ENCODE measurements around the gene GALNT18.

The GALNT18 gene

DNA sequence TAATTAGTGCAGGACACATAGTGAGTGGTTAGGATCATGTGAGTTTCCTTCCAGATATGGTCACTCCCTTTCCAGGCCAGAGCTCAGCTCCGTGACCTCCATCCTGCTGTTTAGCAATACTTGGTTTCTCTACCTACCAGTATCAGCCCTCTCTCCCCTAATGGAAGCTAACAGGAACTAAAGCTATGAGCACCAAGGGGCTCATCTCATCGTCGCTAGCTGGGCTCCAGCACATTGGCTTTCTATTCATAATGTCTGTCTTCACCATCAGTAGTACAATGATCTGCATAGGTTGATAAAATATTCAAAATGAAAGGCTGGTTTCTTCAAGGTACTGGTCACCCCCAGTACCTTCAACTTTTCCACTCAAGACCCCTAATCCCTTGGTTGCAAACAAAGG lies 2.4 kb upstream of the GALNT18 start:
- no peak for DNase-seq (ENCODE audit: low read depth in 3 of 3)

DNA sequence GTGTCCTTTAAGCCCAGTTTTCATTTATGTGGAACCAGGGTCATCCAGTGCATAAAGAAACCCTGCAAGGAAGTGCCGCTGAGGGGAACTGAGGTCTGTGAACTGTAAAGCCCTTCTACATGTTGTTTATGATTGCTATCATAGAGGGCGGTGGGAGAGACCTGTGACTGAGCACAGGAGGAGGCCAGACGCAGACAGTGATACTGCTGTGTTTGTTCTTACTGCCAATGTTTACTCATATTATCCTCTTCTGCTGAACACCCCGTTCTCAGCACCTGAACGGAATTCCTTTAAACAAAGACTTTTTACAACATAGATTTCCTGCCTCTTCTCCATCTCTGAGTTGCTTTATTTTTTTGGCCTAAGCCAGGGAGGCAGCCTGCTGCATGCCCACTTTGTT lies 967 bp upstream of the GALNT18 start:
- no peak for DNase-seq (ENCODE audit: low read depth in 3 of 3)

DNA sequence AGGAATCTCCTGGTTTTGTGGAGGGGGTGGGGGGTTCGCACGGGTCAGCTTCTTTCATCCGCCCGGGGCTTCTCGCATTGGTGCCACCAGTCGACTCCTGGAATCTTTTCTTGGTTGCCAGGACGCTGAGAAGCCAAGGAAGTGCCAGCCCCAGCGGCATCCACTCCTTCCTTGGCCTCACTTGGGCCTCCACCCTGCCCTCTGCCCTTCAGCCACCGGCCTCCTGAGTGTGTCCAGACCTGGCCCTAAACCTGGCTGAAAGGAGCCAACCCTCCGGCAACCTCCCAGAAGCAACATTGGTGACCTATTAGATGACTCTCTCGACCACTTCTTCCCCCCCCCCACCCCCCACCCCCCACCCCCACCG lies 518 bp upstream of the GALNT18 start:
- no peak for DNase-seq (ENCODE audit: low read depth in 3 of 3)

DNA sequence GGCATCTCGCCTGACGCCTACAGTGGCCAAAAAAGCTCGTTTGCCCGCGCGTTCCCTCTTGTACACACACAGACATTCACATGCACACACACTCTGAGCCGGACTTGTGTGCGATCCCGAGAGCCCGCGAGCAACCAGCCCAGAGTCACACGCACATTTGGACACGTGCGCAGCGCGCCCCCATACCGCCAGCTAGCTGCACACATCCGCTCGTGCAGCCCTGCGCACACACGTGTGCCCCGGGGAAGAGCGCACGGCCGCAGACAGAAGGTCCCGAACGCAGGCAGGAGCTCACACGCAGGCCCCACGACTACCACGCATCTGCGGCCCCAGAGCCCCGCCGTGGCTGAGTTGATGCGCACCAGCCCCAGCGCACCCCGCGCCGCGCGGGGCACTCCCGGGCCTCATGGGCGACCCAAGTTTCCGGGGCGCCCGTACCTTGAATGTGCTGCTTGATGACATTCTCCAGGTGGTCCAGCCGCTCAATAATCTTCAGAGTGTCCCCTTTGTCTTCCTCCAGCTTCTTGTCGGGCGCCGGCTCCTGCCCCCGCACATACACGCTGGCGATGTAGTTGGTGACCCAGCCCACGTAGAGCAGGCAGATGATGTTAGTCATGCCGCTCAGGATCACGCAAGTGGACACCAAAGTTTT lies 758 bp downstream of the GALNT18 start:
- DNase-seq (ENCODE audit: low read depth in 3 of 3): no peak

DNA sequence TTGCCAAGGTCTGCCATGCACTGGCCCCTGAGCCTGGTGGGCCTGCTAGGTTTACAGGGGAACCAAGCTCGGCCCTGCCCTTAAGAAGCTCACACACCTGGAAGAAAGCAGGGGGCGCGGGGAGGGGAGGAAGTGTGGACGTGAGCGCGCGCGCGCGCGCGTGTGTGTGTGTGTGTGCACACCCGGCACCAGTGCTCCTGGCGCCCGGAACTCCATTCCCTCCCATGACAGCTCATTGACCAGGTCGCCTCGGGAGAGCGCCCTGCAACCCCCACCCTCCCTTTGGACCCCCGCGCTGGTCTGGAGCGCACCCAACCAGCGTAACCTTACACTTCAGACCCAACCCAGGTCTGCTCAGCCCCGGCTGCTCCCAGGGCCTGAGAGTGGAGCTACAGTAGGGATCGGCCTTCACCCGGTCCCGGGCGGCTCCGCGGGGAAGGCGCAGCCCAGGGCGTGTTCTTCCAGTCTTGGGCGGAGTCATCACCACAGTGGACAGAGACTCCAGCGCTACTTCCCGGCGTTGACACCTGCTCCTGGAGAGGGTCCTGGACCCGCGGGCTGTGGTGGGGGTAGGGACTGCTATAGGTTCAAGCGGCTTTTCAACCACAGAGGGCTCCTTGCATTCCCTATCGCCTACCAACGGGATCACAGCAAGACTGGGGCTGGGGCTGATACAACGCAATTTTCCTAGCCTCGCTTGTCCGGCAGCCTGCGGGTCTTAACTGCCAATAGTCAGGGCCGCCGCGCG lies 1.5 kb downstream of the GALNT18 start:
- peak in 1 of 3 experiments; percentile 1 for DNase-seq (ENCODE audit: low read depth in 3 of 3)

DNA sequence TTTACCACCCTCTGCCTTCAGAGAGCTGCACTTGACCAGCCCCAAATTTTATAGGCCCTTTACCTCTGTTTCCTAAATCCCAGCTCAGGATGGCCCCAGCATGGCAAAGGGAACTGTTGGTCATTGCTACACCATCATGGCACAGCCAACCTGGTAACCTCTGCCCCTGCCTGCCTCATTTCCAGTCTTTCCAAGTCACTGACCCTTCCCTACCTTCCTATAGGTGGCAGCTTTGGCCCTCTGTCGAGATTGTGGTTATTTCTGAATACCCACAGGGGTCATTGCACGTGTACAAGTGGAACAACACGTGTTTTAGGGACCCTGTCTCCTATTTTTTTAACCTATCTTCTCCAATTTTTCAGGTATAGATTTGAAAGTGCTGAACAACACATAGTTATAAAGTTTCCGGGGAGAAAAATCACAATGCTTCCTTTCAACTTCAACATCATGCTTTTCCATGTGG lies 2.8 kb downstream of the GALNT18 start:
- no peak for DNase-seq (ENCODE audit: low read depth in 3 of 3)

DNA sequence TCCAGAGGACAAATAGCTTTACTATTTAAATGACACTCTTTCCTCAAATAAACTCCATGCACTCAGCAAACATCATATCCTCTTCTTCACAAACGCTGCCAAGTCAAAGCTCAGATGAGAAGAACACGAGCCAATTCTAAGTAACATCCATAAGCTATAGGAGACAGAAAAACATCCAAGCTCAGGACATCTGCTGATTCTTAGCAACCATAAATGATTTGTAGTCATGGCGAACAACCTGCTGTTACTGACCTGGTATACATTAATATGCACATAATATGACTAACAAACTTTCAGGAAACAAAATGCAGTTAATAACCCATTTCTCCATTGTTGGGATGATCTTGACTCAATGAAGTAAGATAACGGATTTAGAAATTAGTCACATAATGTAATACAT lies 6.7 kb downstream of the GALNT18 start:
- DNase-seq (ENCODE audit: low read depth in 3 of 3): no peak

DNA sequence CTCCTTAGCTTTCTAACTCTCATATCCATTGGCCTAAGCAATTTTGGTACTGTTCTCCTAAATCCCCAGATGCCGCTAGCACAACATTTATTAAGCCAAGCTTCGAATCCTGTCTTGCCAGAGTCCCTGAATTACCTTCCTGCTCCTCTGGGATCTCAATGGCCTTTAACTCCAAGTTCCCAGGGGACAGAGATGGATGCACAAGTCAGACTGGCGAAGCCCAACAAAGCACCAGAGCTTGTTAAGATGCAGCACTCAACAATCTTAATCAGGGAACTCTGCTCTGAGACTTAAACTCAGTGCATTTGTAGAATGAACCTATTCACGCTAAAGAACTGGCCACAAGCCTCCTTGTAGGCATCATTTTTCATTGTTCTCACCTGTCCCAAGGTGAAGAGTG lies 9.4 kb downstream of the GALNT18 start:
- DNase-seq (ENCODE audit: low read depth in 3 of 3): no peak

DNA sequence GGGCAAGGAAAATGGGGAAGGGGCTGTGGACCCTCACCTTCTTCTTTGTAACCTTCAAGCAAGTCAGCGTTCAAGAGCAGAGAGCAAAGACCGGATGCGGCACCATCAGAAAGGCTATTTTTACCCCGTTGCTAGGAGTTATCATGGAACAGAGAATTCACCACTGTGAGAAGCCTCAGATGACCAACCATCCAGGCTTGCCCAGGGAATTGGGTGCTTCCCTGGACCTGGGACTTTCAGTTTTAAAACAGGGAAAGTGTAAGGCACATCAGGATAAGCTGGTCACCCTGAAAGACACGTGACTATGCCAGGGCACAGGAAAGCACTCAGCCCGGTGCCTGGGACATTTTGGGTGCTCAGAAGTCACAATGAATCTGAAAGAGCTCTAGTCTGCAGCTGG lies 10.4 kb downstream of the GALNT18 start:
- no peak for DNase-seq (ENCODE audit: low read depth in 3 of 3)

DNA sequence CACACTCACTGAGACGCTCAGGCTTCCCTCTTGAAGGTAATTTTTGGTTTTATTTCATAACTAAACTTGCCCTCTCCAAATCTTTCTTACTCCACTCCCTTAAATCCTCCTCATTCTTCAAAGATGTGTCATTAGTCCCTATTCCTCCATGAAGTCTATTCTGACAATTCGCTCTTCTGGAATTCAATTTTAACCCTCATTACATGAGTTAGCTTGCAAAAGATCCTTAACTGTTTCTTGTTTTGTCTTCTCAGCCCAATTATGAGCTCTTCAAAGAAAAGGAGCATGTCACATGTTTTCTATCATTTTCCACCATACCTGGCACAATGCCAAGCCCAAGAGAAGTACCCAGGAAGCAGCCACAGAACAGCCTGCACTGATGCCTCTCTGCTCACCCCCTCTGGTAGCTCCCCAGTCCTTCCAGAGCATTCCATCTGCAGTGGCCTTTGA lies 13.0 kb downstream of the GALNT18 start:
- DNase-seq (ENCODE audit: low read depth in 3 of 3): no peak

DNA sequence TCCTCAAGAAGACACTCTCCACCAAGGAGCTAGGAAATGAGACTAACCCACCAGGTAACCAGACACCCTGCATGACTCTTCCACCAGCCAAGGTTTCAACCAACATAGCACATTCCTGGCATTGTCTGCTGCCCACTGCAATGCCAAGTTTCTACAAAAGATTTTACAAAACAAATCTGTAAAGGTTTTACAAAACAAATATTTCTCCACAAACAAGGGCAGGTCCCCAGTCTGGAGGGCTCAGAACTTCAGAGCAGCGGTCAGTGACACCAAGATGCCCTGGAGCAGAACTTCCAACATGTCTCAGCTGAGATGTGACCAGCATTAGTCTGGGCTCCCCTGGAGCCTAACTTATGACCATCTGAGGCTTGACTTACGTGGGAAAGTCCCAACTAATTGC lies 14.0 kb downstream of the GALNT18 start:
- DNase-seq (ENCODE audit: low read depth in 3 of 3): no peak

DNA sequence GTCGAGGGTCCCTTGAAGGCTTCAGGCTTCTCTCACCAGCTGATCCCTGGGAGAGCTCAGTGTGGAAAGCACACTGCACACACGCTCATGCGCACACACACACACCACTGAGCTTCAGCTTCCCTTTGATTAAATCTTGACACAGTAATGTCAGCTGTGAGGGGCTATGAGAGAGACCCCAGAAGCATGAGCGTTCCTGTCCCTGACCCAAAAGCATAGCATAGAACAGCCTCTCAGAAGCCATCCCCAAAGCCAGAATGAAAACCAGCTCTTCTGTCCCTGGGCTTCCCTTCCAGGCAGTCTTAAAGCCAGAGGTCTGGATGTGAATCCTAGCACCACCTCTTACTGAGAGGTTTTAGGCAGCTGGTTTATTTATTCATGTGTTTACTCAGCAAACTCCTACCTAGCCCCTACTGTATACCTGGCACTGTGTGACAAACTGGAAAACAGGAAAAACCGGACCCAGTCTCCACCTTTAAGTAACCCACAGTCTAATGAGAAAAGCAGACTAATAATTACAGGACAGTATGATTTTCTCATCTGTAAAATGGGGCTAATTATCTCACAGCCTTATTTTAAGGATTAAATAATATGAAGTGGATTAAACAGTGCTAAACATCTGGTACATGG lies 15.9 kb downstream of the GALNT18 start:
- DNase-seq (ENCODE audit: low read depth in 3 of 3): no peak

DNA sequence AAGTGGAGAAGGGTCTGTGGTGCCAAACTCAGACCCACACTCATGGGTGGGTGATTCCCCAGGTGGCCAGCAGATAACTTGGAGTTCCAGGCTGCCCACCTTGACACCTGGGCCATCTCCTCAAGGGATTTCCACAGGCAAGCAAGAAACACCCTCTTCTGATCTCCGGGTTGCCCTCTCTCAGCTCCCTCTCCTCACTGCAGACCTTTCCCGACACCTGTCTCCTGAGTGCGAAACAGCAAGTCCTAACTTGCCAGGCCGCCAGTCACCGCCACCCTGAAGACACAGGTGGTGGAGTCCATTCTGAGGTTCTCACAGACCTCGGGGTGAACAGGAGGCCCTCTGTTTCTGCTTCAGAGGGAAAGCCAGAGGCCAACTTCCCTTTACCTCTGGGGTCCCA lies 16.6 kb downstream of the GALNT18 start:
- DNase-seq (ENCODE audit: low read depth in 3 of 3): no peak

DNA sequence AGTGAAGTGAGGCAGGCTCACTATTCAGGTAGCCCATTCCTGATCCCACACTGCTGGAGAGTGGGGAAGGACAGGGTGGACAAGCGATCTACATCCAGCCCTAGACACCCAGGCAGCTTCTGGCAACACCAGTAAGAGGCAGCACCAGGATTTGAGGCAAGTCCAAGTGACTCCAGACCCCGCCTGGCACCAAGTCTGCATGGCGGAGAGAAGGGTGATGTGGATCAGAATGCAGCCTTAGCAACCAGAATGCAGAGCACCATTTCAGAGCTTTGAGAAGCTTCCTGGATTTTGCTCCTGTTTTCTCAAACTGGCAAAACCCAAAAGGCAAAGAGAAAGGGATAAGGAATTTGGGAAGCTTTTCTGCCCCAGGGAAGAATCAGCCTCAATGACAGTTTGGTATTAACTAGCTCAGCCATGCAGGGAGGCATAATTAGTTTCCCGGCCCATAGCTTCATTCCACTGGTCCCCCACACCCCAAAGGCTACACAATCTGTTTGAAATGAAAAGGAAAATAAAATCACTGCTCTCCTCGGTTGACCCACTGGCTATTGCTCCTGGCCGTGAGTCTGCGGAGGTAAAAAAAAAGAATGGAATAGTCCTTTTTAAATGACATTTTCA lies 17.3 kb downstream of the GALNT18 start:
- no peak for DNase-seq (ENCODE audit: low read depth in 3 of 3)

DNA sequence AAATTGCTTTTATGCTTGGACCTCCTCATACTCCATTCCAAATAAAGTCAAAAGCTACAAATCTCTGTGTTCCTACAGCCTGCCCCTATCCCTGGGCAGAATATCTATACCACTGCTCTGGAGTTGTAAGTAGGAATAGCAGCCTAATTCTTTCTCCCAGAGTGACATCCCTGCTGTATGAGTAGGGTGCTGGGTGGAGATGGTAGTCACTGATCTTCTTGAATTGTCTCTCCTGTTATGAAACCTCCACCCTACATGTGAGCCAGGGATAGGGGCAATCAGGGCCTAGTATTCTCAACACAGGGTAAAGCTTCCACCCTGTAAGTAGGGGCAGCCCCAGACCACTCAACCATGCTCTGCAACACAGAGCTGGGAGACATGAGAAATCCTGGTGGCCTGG lies 19.8 kb downstream of the GALNT18 start:
- no peak for DNase-seq (ENCODE audit: low read depth in 3 of 3)

DNA sequence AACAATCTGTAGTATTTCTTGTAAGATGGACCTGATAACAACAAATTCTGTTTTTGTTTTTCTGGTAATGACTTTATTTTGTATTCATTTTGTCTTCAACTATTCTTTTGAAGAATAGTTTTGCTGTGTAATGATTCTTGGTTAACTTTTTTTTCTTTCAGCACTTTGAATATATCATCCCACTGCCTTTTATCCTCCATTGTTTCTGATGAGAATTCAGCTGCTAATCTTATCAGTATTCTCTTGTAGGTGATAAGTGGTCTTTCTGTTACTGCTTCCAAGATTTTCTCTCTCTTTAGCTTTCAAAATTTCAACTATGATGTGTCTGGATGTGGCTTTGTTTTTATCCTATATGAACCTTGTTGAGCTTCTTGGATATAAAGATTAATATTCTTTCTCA lies 21.5 kb downstream of the GALNT18 start:
- no peak for DNase-seq (ENCODE audit: low read depth in 3 of 3)

DNA sequence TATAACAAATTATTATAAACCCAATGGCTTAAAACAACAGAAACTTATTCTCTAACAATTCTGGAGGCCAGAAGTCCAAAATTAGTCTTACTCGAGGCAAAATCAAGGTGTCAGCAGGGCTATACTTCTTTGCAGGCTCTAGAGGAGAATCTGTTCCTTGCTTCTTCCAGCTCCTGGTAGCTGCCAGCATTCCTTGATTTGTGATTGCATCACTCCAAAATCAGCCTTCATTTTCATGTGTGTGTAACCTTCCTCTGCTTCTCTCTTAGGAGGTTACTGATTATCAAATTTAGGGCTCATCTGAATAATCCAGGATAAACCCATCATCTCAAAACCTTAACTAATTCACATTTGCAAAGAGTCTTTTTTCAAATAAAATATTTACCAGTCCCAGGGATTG lies 23.6 kb downstream of the GALNT18 start:
- no peak for DNase-seq (ENCODE audit: low read depth in 3 of 3)

DNA sequence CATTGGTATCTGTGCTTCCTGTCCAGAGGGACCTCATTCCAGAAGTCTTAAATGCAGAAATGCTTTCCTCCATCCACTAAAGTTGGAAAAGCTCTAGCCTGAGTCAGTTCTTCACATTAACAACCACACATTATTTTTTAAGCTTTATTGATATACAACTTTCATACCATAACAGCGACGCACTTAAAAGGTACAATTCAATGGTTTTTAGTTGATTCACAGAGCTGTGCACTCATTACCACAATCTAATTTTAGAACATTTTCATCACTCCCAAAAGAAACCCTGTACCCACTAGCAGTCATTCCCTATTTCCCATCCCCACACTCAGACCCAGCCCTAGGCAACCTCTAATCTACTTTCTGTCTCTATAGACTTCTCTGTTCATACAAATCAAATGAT lies 27.6 kb downstream of the GALNT18 start:
- no peak for DNase-seq (ENCODE audit: low read depth in 3 of 3)

DNA sequence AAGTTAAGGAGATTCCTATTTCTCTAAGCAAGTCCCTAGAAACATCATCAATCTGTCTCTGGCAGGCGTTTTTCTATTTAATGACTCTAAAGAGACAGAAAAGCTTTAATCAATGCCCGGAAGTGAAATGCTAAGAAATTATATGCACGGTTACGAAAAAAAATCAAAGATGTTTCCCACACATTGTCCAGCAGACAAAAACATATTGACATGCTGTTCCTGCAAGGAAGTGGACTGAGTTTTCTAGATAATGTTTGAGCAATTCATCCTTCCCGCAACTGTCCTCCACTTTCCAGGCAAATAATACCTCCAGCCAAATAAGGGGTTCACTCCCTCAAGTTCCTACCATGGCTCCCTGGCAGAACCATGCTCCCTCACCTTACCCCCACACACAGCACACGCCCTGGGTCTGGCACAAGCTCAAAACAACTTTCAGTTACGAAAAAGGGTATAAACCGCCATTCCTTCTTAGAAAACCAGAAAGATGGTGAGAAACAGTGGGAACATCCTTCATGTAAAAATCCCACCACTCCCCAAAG lies 29.6 kb downstream of the GALNT18 start:
- DNase-seq (ENCODE audit: low read depth in 3 of 3): no peak

DNA sequence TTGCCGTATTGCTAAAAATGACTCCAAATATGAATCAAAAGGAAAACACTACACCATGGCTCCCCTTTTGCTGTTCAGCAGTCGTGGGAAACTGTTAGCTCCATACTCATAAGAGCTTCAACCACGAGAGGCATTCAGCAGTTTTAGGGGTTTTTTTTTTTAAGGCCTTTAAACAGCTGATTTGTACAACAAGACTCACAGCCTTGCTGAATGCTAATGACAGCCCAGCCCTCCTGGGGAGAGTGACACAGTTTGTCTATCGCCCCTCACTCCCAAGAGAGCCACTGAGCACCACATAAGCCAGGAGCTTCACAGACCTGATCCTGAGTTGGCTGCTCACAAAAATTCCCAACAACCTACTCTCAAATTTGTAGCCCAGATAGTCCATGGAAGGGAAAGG lies 32.4 kb downstream of the GALNT18 start:
- no peak for DNase-seq (ENCODE audit: low read depth in 3 of 3)

DNA sequence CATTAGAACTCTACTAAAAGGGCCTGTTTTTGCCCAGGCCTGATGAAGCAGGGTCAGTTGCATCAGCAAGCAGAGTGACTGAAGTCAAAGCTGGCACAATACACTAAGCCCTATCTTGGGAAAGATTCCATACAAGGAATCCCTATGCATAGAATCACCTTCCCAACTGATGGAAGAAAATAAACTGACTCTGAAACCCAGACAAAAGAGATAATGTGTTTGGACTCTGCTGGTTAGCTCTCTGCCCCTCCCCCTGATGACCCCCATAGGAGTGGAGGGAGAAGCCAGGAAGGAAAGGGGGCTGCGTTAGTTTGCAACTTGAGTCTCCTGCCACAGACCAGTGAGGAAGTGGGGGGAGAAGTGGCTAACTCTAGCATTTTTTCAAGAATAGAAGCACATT lies 32.9 kb downstream of the GALNT18 start:
- DNase-seq (ENCODE audit: low read depth in 3 of 3): no peak

DNA sequence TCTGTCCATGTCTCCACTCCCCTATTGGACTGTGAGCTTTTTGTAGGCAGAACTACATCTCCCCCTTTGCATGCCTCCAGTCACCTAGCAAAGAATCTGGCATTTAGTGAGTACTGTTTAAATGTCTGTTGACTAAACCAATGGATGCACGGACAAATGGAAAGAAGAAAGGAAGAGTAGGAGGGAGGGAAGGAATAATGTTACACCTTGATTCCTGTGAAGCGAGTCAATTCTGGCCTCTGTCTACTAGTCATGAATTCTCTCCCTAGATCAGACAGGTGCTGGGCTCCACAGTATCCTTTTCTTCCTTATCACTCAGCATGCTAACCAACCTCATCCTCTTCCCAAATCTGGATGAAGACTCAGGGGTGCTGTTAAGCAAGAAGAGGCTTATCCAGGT lies 33.6 kb downstream of the GALNT18 start:
- DNase-seq (ENCODE audit: low read depth in 3 of 3): no peak

All from stimulated activated CD4-positive, alpha-beta T cell treated with anti-CD3 and anti-CD28 coated beads, TNF-alpha, amount 100 ng/mL, for 4 hours (primary cell).